A673 (cell line): ENCODE data around the gene SNAP91.

Experiments used
- EZH2 ChIP-seq: fragments of 200-600 bp; sonication (generic); IDR thresholded peaks from 2 replicates; pipeline ENCODE4 v1.6.1; 2017; ENCODE audit warnings: borderline replicate concordance, low read depth, mild to moderate bottlenecking, mixed read lengths, antibody characterized with exemption, low read length; ENCODE audit not compliant: poor library complexity, severe bottlenecking
- TF ChIP-seq, protein P1 (sequence below): fragments of 300-800, 200-600 bp; sonication (generic); conservative IDR thresholded peaks from 2 replicates; pipeline ENCODE4 v1.5.1; 2017; ENCODE audit warnings: low read depth, mild to moderate bottlenecking, antibody characterized with exemption, low read length, moderate library complexity, mixed read lengths

DNA sequence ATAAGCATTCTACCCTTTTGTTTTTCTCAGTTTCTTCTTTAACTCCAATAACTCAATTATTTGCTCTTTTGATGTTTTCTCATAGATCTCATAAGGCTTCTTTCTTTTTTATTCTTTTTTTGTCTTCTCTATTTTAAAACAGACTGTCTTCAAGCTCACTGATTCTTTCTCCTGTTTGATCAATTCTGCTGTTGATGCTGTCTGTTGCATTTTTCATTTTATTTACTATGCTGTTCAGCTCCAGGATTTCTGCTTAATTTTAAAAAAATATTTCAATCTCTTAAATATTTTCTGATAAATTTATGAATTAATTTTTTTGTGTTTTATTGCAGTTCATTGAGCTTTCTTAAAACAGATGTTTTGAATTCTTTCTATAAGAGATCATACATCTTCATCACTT lies 48.1 kb upstream of the SNAP91 start:
- TF ChIP-seq, protein P1, sequence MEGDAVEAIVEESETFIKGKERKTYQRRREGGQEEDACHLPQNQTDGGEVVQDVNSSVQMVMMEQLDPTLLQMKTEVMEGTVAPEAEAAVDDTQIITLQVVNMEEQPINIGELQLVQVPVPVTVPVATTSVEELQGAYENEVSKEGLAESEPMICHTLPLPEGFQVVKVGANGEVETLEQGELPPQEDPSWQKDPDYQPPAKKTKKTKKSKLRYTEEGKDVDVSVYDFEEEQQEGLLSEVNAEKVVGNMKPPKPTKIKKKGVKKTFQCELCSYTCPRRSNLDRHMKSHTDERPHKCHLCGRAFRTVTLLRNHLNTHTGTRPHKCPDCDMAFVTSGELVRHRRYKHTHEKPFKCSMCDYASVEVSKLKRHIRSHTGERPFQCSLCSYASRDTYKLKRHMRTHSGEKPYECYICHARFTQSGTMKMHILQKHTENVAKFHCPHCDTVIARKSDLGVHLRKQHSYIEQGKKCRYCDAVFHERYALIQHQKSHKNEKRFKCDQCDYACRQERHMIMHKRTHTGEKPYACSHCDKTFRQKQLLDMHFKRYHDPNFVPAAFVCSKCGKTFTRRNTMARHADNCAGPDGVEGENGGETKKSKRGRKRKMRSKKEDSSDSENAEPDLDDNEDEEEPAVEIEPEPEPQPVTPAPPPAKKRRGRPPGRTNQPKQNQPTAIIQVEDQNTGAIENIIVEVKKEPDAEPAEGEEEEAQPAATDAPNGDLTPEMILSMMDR: no peak
- TF ChIP-seq EZH2: no peak
